CD4-positive, alpha-beta T cell treated with Interleukin-12 subunit alpha and Interleukin-12 subunit beta, for 1 hour (primary cell): ENCODE results near the gene PTPRT.
"Not testable (repeated sequence)": the region's sequence is repeated elsewhere in the genome, so short reads cannot be mapped to it uniquely, and the experiment has no call there.

Source experiments
- DNase-seq: peaks from one replicate; pipeline ENCODE4 v3.0.0-alpha.2; 2020

Gene PTPRT

GRCh38 chr20:43186312-43186711 lies 3.4 kb downstream of the PTPRT start:
- no peak for DNase-seq

GRCh38 chr20:43185901-43186300 lies 3.8 kb downstream of the PTPRT start:
- DNase-seq, result no peak

- DNase-seq, result no peak
Measured at GRCh38 chr20:43183536-43184070, 6.1 kb downstream of the PTPRT start.

- no peak for DNase-seq
Measured at GRCh38 chr20:43178080-43178479, 11.6 kb downstream of the PTPRT start.

- DNase-seq, result no peak
Measured at GRCh38 chr20:43176726-43177125, 13.0 kb downstream of the PTPRT start.

GRCh38 chr20:43171930-43172329 lies 17.8 kb downstream of the PTPRT start:
- no peak for DNase-seq

- no peak for DNase-seq
Measured at GRCh38 chr20:43170771-43171170, 18.9 kb downstream of the PTPRT start.

- DNase-seq, result no peak
Measured at GRCh38 chr20:43167615-43168014, 22.1 kb downstream of the PTPRT start.

GRCh38 chr20:43167021-43167420 lies 22.7 kb downstream of the PTPRT start:
- no peak for DNase-seq

GRCh38 chr20:43165611-43166010 lies 24.1 kb downstream of the PTPRT start:
- no peak for DNase-seq

- not testable (repeated sequence) for DNase-seq
Measured at GRCh38 chr20:43164736-43165135, 25.0 kb downstream of the PTPRT start.

GRCh38 chr20:43161716-43162115 lies 28.0 kb downstream of the PTPRT start:
- no peak for DNase-seq

GRCh38 chr20:43160941-43161340 lies 28.8 kb downstream of the PTPRT start:
- no peak for DNase-seq

- no peak for DNase-seq
Measured at GRCh38 chr20:43159994-43160393, 29.7 kb downstream of the PTPRT start.

GRCh38 chr20:43155366-43156100 lies 34.2 kb downstream of the PTPRT start:
- DNase-seq, result no peak

GRCh38 chr20:43151901-43152300 lies 37.8 kb downstream of the PTPRT start:
- no peak for DNase-seq

GRCh38 chr20:43151256-43151655 lies 38.5 kb downstream of the PTPRT start:
- no peak for DNase-seq

- DNase-seq, result no peak
Measured at GRCh38 chr20:43140726-43141125, 49.0 kb downstream of the PTPRT start.

- DNase-seq, result no peak
Measured at GRCh38 chr20:43138061-43138770, 51.5 kb downstream of the PTPRT start.

- DNase-seq, result no peak
Measured at GRCh38 chr20:43137160-43137559, 52.5 kb downstream of the PTPRT start.

GRCh38 chr20:43124241-43124640 lies 65.5 kb downstream of the PTPRT start:
- DNase-seq, result no peak

GRCh38 chr20:43123180-43123579 lies 66.5 kb downstream of the PTPRT start:
- no peak for DNase-seq

GRCh38 chr20:43119720-43120119 lies 70.0 kb downstream of the PTPRT start:
- DNase-seq, result no peak

- no peak for DNase-seq
Measured at GRCh38 chr20:43102394-43102793, 87.3 kb downstream of the PTPRT start.

GRCh38 chr20:43096931-43097260 lies 92.8 kb downstream of the PTPRT start:
- DNase-seq, result no peak
